Fibroblast of skin of right quadriceps (primary cell): ENCODE results near the gene CGB5.
A peak's percentile ranks its signal among the peaks of the same experiment; 100 is the strongest.
"Not testable (repeated sequence)": the region's sequence is repeated elsewhere in the genome, so short reads cannot be mapped to it uniquely, and the experiment has no call there.

Experiments used
- DNase-seq: peaks from one replicate; pipeline ENCODE4 v3.0.0-alpha.2; 2013

Gene CGB5

GRCh38 chr19:49043548-49043947, at the start of gene CGB5:
Gene CGB5, plus strand, starts transcription at chr19:49043848. Its CDS starts 362 bp downstream, at chr19:49044210.
- not testable (repeated sequence) for DNase-seq

GRCh38 chr19:48994035-48994386, 49.6 kb upstream of the CGB5 start:
- peak; percentile 13 for DNase-seq

DNA sequence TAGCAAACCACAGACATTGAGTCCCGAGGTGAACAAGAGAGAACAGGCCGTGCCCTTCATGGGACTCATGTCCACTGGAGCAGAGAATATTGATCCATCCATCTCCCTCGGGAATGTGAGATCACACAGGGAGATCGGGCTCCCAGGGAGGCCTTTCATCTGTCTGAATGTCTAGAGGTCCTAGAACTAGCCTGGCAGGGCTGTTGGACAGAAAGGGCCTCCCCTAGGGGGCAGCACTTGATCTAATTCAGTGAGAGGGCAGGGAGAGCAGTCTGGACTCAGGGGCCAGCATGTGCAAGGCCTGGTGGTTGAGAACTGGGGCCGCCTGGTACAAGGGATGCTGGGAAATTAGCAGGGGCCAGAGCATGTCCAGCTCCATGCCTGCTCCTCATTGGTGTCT, 45.7 kb upstream of the CGB5 start:
- peak; percentile 37 for DNase-seq

- DNase-seq, result peak; percentile 60
These were observed 43.9 kb upstream of the CGB5 start for GRCh38 chr19:48999481-49000325.

DNA sequence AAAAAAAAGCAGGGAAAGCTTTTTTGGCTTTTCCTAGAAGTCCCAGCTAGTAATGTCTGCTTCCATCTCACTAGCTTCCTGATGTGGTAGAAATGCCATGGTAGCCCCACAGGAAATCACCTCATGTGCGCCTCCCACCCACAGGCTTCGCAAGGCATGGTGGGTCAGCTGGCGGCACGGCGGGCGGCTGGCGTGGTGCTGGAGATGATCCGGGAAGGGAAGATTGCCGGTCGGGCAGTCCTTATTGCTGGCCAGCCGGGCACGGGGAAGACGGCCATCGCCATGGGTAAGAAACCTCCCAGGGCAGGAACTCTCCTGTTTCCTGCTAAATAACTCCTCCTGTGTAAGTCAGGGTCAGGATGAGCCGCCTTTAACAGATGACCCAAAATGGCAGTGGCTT, 39.5 kb upstream of the CGB5 start:
- no peak for DNase-seq

DNA sequence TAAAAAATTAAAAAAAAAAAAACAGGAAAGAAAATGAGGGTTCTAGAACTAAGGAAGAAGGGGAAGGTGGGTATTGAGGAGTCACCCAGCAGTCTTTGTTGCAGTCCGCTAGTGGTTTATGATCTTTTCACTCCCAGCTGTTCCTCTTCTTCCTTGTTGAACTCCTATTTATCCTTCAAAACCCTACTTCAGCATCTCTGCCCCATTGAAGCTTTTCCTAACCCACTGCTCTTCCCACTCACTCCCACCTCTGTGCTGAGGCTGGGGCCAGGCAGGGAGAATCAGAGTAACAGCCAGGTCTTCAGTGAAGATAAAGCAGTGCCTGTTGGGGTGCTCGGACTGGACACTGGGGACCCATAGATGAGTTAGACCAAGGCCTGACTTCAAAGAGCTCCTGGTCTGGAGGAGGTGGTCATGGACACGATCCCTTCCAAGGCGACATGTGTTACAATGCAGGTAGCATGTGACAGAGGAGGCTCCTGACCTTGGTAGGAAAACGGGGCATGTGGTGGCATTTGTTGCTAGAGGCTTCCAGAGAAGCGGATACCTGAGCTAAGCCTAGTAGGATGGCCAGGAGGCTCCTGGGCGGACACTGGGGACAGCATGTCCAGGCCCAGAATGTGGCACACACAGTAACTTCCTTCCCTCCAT, 38.6 kb upstream of the CGB5 start:
- DNase-seq, result no peak

DNA sequence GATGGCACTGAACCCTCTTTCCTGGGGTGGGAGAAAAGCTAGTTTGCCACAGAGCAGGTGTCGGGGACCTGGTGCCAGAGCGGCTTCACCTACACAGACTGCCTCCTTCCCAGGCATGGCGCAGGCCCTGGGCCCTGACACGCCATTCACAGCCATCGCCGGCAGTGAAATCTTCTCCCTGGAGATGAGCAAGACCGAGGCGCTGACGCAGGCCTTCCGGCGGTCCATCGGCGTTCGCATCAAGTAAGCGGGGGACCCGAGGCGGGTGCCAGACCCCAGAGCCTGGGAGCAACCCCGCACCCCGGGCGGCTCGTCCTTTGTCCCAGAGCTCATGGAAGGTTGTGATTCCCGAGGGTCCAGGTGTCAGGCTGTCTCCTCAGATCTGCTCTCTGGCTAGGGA, 36.7 kb upstream of the CGB5 start:
- no peak for DNase-seq

- DNase-seq, result no peak
These were observed 33.8 kb upstream of the CGB5 start for GRCh38 chr19:49009828-49010227.

DNA sequence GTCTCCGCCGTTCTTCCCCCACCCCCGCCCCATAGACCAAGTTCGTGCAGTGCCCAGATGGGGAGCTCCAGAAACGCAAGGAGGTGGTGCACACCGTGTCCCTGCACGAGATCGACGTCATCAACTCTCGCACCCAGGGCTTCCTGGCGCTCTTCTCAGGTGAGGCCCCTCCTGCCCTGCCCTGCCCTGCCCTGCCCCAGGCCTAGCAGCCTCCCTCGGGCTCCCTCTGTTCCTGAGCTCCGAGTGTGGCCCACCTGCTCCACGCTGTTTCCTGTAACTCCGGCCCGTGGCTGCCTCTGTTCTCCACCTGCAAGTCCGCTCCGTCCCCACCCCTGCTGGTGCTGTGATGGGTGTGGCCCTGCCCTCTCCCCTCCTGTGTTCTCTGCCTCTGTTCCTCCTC, 33.2 kb upstream of the CGB5 start:
- DNase-seq, result no peak

- no peak for DNase-seq
These were observed 32.5 kb upstream of the CGB5 start for GRCh38 chr19:49011194-49011593.

GRCh38 chr19:49014123-49014869, 29.4 kb upstream of the CGB5 start:
- no peak for DNase-seq

DNA sequence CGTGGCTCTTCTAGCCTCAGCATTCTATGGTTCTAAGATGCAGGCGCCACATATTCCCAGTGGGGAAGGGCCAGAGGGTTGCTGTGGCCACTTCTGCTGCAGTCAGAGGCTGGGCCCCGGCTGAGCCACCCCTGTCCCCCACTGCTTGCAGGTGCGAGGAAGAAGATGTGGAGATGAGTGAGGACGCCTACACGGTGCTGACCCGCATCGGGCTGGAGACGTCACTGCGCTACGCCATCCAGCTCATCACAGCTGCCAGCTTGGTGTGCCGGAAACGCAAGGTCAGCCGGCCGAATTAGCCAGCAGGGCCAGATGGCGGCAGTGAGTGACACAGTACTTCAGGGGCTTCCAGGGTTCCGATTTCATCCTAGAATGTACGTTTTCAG, 28.8 kb upstream of the CGB5 start:
- no peak for DNase-seq

- DNase-seq, result no peak
These were observed 27.4 kb upstream of the CGB5 start for GRCh38 chr19:49016067-49016839.

- no peak for DNase-seq
These were observed 26.5 kb upstream of the CGB5 start, which contains the start of gene LHB for GRCh38 chr19:49017041-49017665. Gene LHB, minus strand, starts transcription at chr19:49017091. Its CDS starts 10 bp downstream, at chr19:49017081.

DNA sequence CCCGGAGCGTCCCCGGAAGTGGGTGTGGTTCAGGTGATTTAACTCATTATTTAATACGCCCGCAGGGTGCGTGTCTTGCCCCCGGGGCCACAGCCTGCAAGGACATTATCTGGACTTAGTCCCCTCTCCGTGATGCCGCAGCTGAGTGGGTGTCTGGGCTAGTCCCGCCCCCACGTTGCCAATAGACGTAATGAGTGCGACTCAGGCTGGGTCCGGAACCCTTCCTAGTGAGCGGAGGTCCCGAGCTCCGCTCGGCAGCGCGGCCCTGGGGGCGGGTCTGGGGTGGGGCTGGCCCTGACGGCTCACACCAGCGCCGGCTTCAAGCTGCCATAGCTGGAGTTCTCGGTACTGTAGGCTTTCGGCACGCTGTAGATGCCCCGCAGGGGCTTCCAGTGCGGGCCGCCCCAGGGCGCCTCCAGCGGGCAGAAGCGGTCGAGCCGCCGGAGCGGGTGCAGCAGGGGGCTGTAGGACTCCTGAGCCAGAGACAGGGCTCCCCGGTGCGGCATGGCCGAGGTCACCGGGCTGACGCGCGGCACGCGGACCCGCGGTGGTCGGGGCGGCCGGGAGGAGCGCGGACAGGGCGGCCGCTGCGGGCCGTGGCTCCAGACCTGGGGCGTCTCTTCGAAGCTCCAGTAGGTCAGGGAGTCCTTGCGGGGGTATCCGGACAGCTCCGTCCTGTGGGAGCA, 25.8 kb upstream of the CGB5 start:
- peak; percentile 69 for DNase-seq

DNA sequence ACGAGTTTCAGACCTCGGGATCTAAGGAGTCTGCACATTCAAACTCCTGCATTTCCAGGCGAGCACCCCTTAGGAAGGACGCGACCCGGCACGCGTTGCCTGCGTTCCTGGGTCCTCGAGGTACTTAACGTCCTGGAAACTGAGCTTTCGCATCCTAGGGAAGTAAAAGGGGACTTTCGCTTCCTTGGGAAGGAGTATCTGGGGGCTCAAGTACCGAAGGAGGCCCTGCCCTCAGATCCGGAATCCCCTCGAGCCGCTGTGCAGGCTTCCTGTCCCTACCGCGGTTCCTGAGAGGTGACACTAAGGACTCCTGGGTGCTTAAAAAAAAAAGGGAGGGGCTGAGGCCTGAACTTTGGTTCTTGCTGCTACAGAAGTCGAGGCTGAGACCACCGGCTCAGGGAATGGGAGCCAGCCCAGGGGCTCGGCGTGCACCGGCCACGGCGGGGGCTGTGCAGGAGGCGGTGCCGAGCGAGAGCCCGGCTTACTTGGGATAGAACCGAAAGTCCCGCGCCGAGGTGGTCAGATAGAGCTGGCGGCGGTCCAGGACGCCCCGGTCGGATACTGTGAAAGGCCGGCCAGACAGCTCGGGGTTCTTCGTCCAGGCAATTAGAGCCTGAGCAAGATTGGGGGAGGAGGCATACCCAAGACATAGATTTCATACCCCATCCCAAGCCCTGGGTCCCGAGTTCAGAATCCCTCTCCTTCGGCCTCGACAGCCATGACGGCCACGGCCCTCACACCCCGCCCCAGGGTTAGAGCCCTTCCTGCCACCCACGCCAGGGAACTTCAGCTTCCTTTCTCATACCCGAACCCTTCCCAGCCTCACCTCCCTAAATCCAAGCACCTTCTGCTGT, 25.0 kb upstream of the CGB5 start:
- not testable (repeated sequence) for DNase-seq

GRCh38 chr19:49019242-49019932, 24.3 kb upstream of the CGB5 start:
- peak; percentile 28 for DNase-seq

GRCh38 chr19:49020342-49020741, 23.3 kb upstream of the CGB5 start:
- no peak for DNase-seq

- peak; percentile 21 for DNase-seq
These were observed 22.4 kb upstream of the CGB5 start for GRCh38 chr19:49020931-49021895.
